ENCODE measurements around the gene MRPL16.

Gene MRPL16

DNA sequence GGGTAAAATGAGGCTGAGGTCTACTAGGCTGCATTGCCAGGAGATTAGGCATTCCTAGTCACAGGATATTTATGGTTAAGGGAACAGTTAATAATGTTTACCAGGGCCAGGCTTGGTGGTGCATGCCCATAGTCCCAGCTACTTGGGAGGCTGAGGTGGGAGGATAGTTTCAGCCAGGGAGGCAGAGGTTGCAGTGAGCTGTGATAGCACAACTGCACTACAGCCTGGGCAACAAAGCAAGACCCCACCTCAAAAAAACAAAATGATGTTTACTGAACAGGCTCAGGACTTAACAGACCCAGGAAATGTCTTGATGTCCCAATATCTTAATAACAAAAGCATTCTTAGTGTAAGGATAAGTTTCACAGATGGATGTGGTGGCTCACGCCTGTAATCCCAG lies 2.8 kb upstream of the MRPL16 start:
- peaks cover 6% of the 10 kb centered on the region; the same call in 1 of the 2 replicates for H3F3A ChIP-seq (ENCODE audit: insufficient read depth)
- H3K9me3 ChIP-seq (ENCODE audit: insufficient read depth, low read length): no peaks in the 10 kb centered on the region
- H3K36me3 ChIP-seq (ENCODE audit: low read length): no peaks in the 10 kb centered on the region
- no peak overlapping the region for H3K4me2 ChIP-seq (ENCODE audit: low read depth, low read length, poor library complexity, severe bottlenecking)
- H3K9ac ChIP-seq (ENCODE audit: low read length): no peak overlapping the region
- H3K27me3 ChIP-seq (ENCODE audit: low read length): no peaks in the 10 kb centered on the region
- H4K20me1 ChIP-seq (ENCODE audit: low read depth, low read length): no peaks in the 10 kb centered on the region
- H2AFZ ChIP-seq (ENCODE audit: low read depth, low read length, severe bottlenecking): no peak overlapping the region
- no peak overlapping the region for H3K27ac ChIP-seq (ENCODE audit: low read depth, low read length)
- no peak for TF ChIP-seq EZH2phosphoT487 (conservative IDR thresholded peaks at IDR 0.05; ENCODE audit: low read length)
- TF ChIP-seq, protein P1, sequence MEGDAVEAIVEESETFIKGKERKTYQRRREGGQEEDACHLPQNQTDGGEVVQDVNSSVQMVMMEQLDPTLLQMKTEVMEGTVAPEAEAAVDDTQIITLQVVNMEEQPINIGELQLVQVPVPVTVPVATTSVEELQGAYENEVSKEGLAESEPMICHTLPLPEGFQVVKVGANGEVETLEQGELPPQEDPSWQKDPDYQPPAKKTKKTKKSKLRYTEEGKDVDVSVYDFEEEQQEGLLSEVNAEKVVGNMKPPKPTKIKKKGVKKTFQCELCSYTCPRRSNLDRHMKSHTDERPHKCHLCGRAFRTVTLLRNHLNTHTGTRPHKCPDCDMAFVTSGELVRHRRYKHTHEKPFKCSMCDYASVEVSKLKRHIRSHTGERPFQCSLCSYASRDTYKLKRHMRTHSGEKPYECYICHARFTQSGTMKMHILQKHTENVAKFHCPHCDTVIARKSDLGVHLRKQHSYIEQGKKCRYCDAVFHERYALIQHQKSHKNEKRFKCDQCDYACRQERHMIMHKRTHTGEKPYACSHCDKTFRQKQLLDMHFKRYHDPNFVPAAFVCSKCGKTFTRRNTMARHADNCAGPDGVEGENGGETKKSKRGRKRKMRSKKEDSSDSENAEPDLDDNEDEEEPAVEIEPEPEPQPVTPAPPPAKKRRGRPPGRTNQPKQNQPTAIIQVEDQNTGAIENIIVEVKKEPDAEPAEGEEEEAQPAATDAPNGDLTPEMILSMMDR (IDR thresholded peaks at IDR 0.05; ENCODE audit: insufficient read depth, low read length, poor library complexity, severe bottlenecking): no peak
- H3K79me2 ChIP-seq (ENCODE audit: insufficient read depth, low read length): peaks cover 17% of the 10 kb centered on the region; the same call in 1 of the 2 replicates
- no peaks in the 10 kb centered on the region for H3K9me2 ChIP-seq (replicated peaks; ENCODE audit: insufficient read depth, low read length)
- H3K4me3 ChIP-seq (ENCODE audit: insufficient read depth, low read length, poor library complexity, severe bottlenecking): no peak overlapping the region

DNA sequence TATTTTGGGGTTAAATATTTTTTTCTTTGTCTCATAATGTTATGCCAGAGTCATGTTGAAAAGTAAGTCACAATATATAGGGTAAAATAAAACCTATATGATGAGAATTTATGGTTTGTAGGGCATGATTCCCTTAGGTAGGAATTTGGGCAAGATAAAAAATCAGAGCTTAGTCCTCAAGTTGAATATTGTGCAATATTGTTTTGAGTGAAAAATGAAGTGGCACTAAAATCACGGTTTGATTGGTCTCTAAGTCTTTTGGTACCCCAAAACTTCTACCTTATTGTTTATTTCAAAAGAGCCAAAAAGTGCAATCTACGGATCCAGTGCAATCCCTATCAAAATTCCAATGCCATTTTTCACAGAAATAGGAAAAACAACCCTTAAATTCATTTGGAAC lies 1.6 kb upstream of the MRPL16 start:
- no peaks in the 10 kb centered on the region for H3K9me2 ChIP-seq (replicated peaks; ENCODE audit: insufficient read depth, low read length)
- H3K9me3 ChIP-seq (ENCODE audit: insufficient read depth, low read length): no peaks in the 10 kb centered on the region
- H4K20me1 ChIP-seq (ENCODE audit: low read depth, low read length): no peaks in the 10 kb centered on the region
- no peaks in the 10 kb centered on the region for H3K27me3 ChIP-seq (ENCODE audit: low read length)
- H3K36me3 ChIP-seq (ENCODE audit: low read length): 0 out of 2 replicates have a peak, but pooled peaks cover 6% of the 10 kb centered on the region
- no peak overlapping the region for H2AFZ ChIP-seq (ENCODE audit: low read depth, low read length, severe bottlenecking)
- no peak overlapping the region for H3K27ac ChIP-seq (ENCODE audit: low read depth, low read length)
- peaks cover 10% of the 10 kb centered on the region; the same call in 1 of the 2 replicates for H3F3A ChIP-seq (ENCODE audit: insufficient read depth)
- no peak overlapping the region for H3K4me3 ChIP-seq (ENCODE audit: insufficient read depth, low read length, poor library complexity, severe bottlenecking)
- no peak for TF ChIP-seq EZH2phosphoT487 (conservative IDR thresholded peaks at IDR 0.05; ENCODE audit: low read length)
- TF ChIP-seq, protein P1 (IDR thresholded peaks at IDR 0.05; ENCODE audit: insufficient read depth, low read length, poor library complexity, severe bottlenecking): no peak
- peaks cover 17% of the 10 kb centered on the region; the same call in 1 of the 2 replicates for H3K79me2 ChIP-seq (ENCODE audit: insufficient read depth, low read length)
- no peak overlapping the region for H3K9ac ChIP-seq (ENCODE audit: low read length)
- H3K4me2 ChIP-seq (ENCODE audit: low read depth, low read length, poor library complexity, severe bottlenecking): no peak overlapping the region

DNA sequence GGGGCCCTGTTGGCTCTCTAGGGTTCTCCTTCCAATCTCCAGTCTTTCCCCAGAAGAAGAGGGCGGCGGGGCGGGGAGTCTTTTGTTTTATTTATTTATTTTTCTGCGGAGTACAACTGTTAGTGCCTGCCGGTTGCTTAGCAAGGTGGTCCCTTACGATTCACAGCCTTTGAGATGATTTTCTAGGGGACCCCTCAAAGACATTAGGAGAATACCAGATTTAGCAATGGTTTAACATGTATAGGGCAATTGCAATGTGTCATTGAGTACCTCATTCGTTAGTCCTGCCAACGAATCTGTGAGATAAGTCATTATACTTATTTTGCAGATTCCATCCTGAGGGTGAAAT lies 307 bp upstream of the MRPL16 start:
- H3K4me2 ChIP-seq (ENCODE audit: low read depth, low read length, poor library complexity, severe bottlenecking): peak overlapping the region; percentile 57
- H3K36me3 ChIP-seq (ENCODE audit: low read length): 0 out of 2 replicates have a peak, but pooled peaks cover 7% of the 10 kb centered on the region
- H3K9me2 ChIP-seq (replicated peaks; ENCODE audit: insufficient read depth, low read length): no peaks in the 10 kb centered on the region
- H3K27me3 ChIP-seq (ENCODE audit: low read length): no peaks in the 10 kb centered on the region
- H3K9me3 ChIP-seq (ENCODE audit: insufficient read depth, low read length): no peaks in the 10 kb centered on the region
- no peak overlapping the region for H3K27ac ChIP-seq (ENCODE audit: low read depth, low read length)
- H3K9ac ChIP-seq (ENCODE audit: low read length): peak overlapping the region; percentile 78
- H3K4me3 ChIP-seq (ENCODE audit: insufficient read depth, low read length, poor library complexity, severe bottlenecking): peak overlapping the region; percentile 76
- peaks cover 17% of the 10 kb centered on the region; the same call in 1 of the 2 replicates for H3K79me2 ChIP-seq (ENCODE audit: insufficient read depth, low read length)
- TF ChIP-seq EZH2phosphoT487 (conservative IDR thresholded peaks at IDR 0.05; ENCODE audit: low read length): no peak
- TF ChIP-seq, protein P1 (IDR thresholded peaks at IDR 0.05; ENCODE audit: insufficient read depth, low read length, poor library complexity, severe bottlenecking): no peak
- H2AFZ ChIP-seq (ENCODE audit: low read depth, low read length, severe bottlenecking): peak overlapping the region; percentile 99
- no peaks in the 10 kb centered on the region for H4K20me1 ChIP-seq (ENCODE audit: low read depth, low read length)
- peaks cover 10% of the 10 kb centered on the region; the same call in 1 of the 2 replicates for H3F3A ChIP-seq (ENCODE audit: insufficient read depth)
